ENCODE measurements around the gene SLC49A3.

SLC49A3 gene

DNA sequence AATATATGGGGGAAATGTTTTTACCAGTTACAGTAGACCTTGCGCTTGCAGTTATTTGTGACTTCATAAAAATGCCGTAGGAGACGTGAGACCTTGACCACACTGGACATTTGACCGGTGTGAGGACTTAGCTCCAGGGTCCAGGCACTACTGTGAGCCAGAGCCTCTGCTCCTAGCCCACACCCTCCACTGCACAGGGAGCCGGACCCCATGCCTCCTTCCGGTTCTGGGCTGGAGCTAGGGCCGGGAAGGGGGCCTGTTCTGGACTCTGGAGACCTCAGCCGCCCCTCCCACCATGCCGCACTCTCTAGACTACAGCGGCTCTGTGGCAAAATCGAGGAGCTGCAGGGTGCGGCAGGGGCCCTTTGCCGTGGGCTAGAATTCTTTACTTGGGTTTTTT is 22.0 kb upstream of the SLC49A3 start:
- no peaks in the 10 kb centered on the region; the same call in 1 of the 2 replicates for H4K20me1 ChIP-seq (ENCODE audit: low read depth, low read length)
- no peak overlapping the region for H3K9ac ChIP-seq (ENCODE audit: low read length)
- no peak overlapping the region for H3K4me2 ChIP-seq (ENCODE audit: low read depth, low read length, poor library complexity, severe bottlenecking)
- H3K4me3 ChIP-seq (ENCODE audit: insufficient read depth, low read length, poor library complexity, severe bottlenecking), result no peak overlapping the region
- TF ChIP-seq, protein P1, sequence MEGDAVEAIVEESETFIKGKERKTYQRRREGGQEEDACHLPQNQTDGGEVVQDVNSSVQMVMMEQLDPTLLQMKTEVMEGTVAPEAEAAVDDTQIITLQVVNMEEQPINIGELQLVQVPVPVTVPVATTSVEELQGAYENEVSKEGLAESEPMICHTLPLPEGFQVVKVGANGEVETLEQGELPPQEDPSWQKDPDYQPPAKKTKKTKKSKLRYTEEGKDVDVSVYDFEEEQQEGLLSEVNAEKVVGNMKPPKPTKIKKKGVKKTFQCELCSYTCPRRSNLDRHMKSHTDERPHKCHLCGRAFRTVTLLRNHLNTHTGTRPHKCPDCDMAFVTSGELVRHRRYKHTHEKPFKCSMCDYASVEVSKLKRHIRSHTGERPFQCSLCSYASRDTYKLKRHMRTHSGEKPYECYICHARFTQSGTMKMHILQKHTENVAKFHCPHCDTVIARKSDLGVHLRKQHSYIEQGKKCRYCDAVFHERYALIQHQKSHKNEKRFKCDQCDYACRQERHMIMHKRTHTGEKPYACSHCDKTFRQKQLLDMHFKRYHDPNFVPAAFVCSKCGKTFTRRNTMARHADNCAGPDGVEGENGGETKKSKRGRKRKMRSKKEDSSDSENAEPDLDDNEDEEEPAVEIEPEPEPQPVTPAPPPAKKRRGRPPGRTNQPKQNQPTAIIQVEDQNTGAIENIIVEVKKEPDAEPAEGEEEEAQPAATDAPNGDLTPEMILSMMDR (IDR thresholded peaks at IDR 0.05; ENCODE audit: insufficient read depth, low read length, poor library complexity, severe bottlenecking), result no peak
- TF ChIP-seq EZH2phosphoT487 (conservative IDR thresholded peaks at IDR 0.05; ENCODE audit: low read length), result no peak
- H3K9me2 ChIP-seq (replicated peaks; ENCODE audit: insufficient read depth, low read length), result no peaks in the 10 kb centered on the region
- peaks cover 85% of the 10 kb centered on the region for H3K79me2 ChIP-seq (ENCODE audit: insufficient read depth, low read length)
- H3K9me3 ChIP-seq (ENCODE audit: insufficient read depth, low read length), result no peaks in the 10 kb centered on the region
- no peak overlapping the region for H3K27ac ChIP-seq (ENCODE audit: low read depth, low read length)
- H2AFZ ChIP-seq (ENCODE audit: low read depth, low read length, severe bottlenecking), result no peak overlapping the region
- no peaks in the 10 kb centered on the region for H3K36me3 ChIP-seq (ENCODE audit: low read length)
- peaks cover 6% of the 10 kb centered on the region; the same call in 1 of the 2 replicates for H3F3A ChIP-seq (ENCODE audit: insufficient read depth)
- H3K27me3 ChIP-seq (ENCODE audit: low read length), result no peaks in the 10 kb centered on the region

DNA sequence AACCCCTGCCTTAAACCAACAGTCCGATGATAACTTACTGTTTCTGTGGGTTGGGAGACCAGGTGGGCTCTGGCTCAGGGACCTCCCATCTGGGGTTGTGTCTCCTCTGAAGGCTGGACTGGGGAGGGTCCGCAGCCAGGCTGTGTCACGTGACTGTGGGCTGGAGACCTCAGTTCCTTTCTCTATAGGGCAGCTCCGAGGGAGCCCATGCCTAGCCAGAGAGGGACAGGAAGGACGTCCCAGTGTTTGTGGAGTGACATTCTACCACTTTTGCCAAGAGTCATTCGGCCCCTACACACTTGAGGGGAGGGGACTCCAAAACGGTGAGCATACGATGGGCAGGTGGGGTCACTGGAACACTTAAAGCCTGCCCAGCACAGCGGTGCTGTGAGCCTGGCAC is 21.2 kb upstream of the SLC49A3 start:
- Histone ChIP-seq H2AFZ (ENCODE audit: low read depth, low read length, severe bottlenecking) (no peak overlapping the region), H3F3A (ENCODE audit: insufficient read depth) (peaks cover 6% of the 10 kb centered on the region; the same call in 1 of the 2 replicates), H3K4me3 (ENCODE audit: insufficient read depth, low read length, poor library complexity, severe bottlenecking) (no peak overlapping the region), H3K9ac (ENCODE audit: low read length) (no peak overlapping the region), H3K9me2 (replicated peaks; ENCODE audit: insufficient read depth, low read length) (no peaks in the 10 kb centered on the region), H4K20me1 (ENCODE audit: low read depth, low read length) (no peaks in the 10 kb centered on the region; the same call in 1 of the 2 replicates), H3K27me3 (ENCODE audit: low read length) (no peaks in the 10 kb centered on the region), H3K9me3 (ENCODE audit: insufficient read depth, low read length) (no peaks in the 10 kb centered on the region), H3K27ac (ENCODE audit: low read depth, low read length) (no peak overlapping the region), H3K79me2 (ENCODE audit: insufficient read depth, low read length) (peaks cover 88% of the 10 kb centered on the region), H3K36me3 (ENCODE audit: low read length) (no peaks in the 10 kb centered on the region), H3K4me2 (ENCODE audit: low read depth, low read length, poor library complexity, severe bottlenecking) (no peak overlapping the region)
- no peak for TF ChIP-seq EZH2phosphoT487 (conservative IDR thresholded peaks at IDR 0.05; ENCODE audit: low read length)
- TF ChIP-seq, protein P1 (IDR thresholded peaks at IDR 0.05; ENCODE audit: insufficient read depth, low read length, poor library complexity, severe bottlenecking), result no peak

DNA sequence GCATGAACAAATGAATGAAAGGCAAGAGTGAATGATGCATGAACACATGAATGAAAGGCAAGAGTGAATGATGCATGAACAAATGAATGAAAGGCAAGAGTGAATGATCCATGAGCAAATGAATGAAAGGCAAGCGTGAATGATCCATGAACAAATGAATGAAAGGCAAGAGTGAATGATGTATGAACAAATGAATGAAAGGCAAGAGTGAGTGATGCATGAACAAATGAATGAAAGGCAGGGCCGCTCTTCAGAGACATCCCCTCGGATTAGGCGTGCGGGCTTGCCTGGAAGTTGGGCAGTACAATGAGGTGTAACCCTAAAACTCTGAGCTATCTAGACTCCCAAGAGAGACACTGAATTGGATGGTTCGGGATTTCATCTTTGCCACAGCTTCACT is 20.4 kb upstream of the SLC49A3 start:
- TF ChIP-seq, protein P1 (IDR thresholded peaks at IDR 0.05; ENCODE audit: insufficient read depth, low read length, poor library complexity, severe bottlenecking), result no peak
- TF ChIP-seq EZH2phosphoT487 (conservative IDR thresholded peaks at IDR 0.05; ENCODE audit: low read length), result no peak

More for the DNA sequence above, 20.4 kb upstream of the SLC49A3 start:
- Histone ChIP-seq H3K27me3 (ENCODE audit: low read length) (no peaks in the 10 kb centered on the region), H3K9ac (ENCODE audit: low read length) (no peak overlapping the region), H3K4me3 (ENCODE audit: insufficient read depth, low read length, poor library complexity, severe bottlenecking) (no peak overlapping the region), H4K20me1 (ENCODE audit: low read depth, low read length) (no peaks in the 10 kb centered on the region; the same call in 1 of the 2 replicates), H3K4me2 (ENCODE audit: low read depth, low read length, poor library complexity, severe bottlenecking) (no peak overlapping the region), H3F3A (ENCODE audit: insufficient read depth) (peaks cover 6% of the 10 kb centered on the region; the same call in 1 of the 2 replicates), H2AFZ (ENCODE audit: low read depth, low read length, severe bottlenecking) (no peak overlapping the region), H3K9me2 (replicated peaks; ENCODE audit: insufficient read depth, low read length) (no peaks in the 10 kb centered on the region), H3K36me3 (ENCODE audit: low read length) (no peaks in the 10 kb centered on the region), H3K27ac (ENCODE audit: low read depth, low read length) (no peak overlapping the region), H3K79me2 (ENCODE audit: insufficient read depth, low read length) (peaks cover 84% of the 10 kb centered on the region), H3K9me3 (ENCODE audit: insufficient read depth, low read length) (no peaks in the 10 kb centered on the region)
